Mesenchymal stem cell (in vitro differentiated cells and primary cell): ENCODE results near the gene LRFN5.

Experiments used
- DNase-seq: peaks from one replicate; pipeline ENCODE4 v3.0.0-alpha.2; 2013
- H2AFZ ChIP-seq: one replicate; pipeline ENCODE4 v1.6.1; 2013; ENCODE audit warnings: low read depth, mild to moderate bottlenecking, control low read depth, inconsistent platforms, low read length, moderate library complexity
- H2AK5ac ChIP-seq: 2 replicates; pipeline ENCODE4 v1.6.1; 2013; ENCODE audit warnings: low read length, moderate library complexity, mild to moderate bottlenecking, inconsistent platforms; ENCODE audit not compliant: severe bottlenecking
- H2BK120ac ChIP-seq: one replicate; pipeline ENCODE4 v1.6.1; 2013; ENCODE audit warnings: low read depth, mild to moderate bottlenecking, inconsistent platforms, low read length, moderate library complexity
- H2BK12ac ChIP-seq, 2 experiments: one replicate each; pipeline ENCODE4 v1.6.1; 2013; ENCODE audit warnings: inconsistent platforms in 2 of 2, low read length in 2 of 2, mild to moderate bottlenecking in 2 of 2, moderate library complexity in 2 of 2, control low read depth in 1 of 2
- H2BK15ac ChIP-seq: one replicate; pipeline ENCODE4 v1.6.1; 2013; ENCODE audit warnings: mild to moderate bottlenecking, low read depth, inconsistent platforms; ENCODE audit not compliant: poor library complexity, severe bottlenecking
- H2BK5ac ChIP-seq: 2 replicates; pipeline ENCODE4 v1.6.1; 2013; ENCODE audit warnings: low read depth, mild to moderate bottlenecking, low read length, control low read depth, inconsistent platforms; ENCODE audit not compliant: poor library complexity, severe bottlenecking
- H3K14ac ChIP-seq, 2 experiments: one replicate each; pipeline ENCODE4 v1.6.1; 2013; ENCODE audit warnings: inconsistent platforms in 2 of 2, low read length in 2 of 2, control low read depth in 1 of 2, mild to moderate bottlenecking in 1 of 2, moderate library complexity in 1 of 2
- H3K18ac ChIP-seq, 2 experiments: one replicate each; pipeline ENCODE4 v1.6.1; 2013; ENCODE audit warnings: inconsistent platforms in 2 of 2, low read length in 2 of 2, control low read depth in 1 of 2, low read depth in 1 of 2, mild to moderate bottlenecking in 1 of 2
- H3K23ac ChIP-seq, 2 experiments: one replicate each; pipeline ENCODE4 v1.6.1; 2013; ENCODE audit warnings: inconsistent platforms in 2 of 2, low read length in 2 of 2, mild to moderate bottlenecking in 2 of 2, moderate library complexity in 2 of 2, control low read depth in 1 of 2
- H3K27ac ChIP-seq: 2 replicates; pipeline ENCODE4 v1.5.1; 2013; ENCODE audit warnings: mild to moderate bottlenecking, moderate library complexity, low read length, control low read depth, inconsistent platforms; ENCODE audit not compliant: poor library complexity, severe bottlenecking
- H3K27me3 ChIP-seq, 2 experiments: 2 replicates each; pipeline versions ENCODE4 v1.6.1 to v1.7.0; 2013; ENCODE audit warnings: low read length in 2 of 2, mild to moderate bottlenecking in 2 of 2, moderate library complexity in 2 of 2, control low read depth in 1 of 2, inconsistent platforms in 1 of 2; ENCODE audit not compliant: control insufficient read depth in 1 of 2, insufficient read depth in 1 of 2
- H3K36me3 ChIP-seq, 2 experiments: 2 replicates each; pipeline versions ENCODE4 v1.6.1 to v1.7.0; 2013; ENCODE audit warnings: low read length in 2 of 2, control low read depth in 1 of 2, inconsistent platforms in 1 of 2, low read depth in 1 of 2, mild to moderate bottlenecking in 1 of 2; ENCODE audit not compliant: insufficient read depth in 2 of 2, control insufficient read depth in 1 of 2
- H3K4ac ChIP-seq, 2 experiments: one replicate each; pipeline ENCODE4 v1.6.1; 2013; ENCODE audit warnings: inconsistent platforms in 2 of 2, low read length in 2 of 2, mild to moderate bottlenecking in 2 of 2, moderate library complexity in 2 of 2, control low read depth in 1 of 2, low read depth in 1 of 2
- H3K4me1 ChIP-seq: 2 replicates; pipeline ENCODE4 v1.6.1; 2013; ENCODE audit warnings: low read depth, low read length, control low read depth; ENCODE audit not compliant: control insufficient read depth, insufficient read depth
- H3K4me2 ChIP-seq: 2 replicates; pipeline ENCODE4 v1.6.1; 2013; ENCODE audit warnings: low read length, mild to moderate bottlenecking, inconsistent platforms; ENCODE audit not compliant: poor library complexity, severe bottlenecking
- H3K4me3 ChIP-seq, 2 experiments: 2 replicates each; pipeline versions ENCODE4 v1.5.1 to v1.7.0; 2013; ENCODE audit warnings: low read length in 2 of 2, mild to moderate bottlenecking in 2 of 2, control low read depth in 1 of 2, low read depth in 1 of 2; ENCODE audit not compliant: insufficient read depth in 1 of 2
- H3K79me1 ChIP-seq: replicated peaks from 2 replicates; pipeline ENCODE4 v1.6.1; 2013; ENCODE audit warnings: mild to moderate bottlenecking, control low read depth, low read length, inconsistent platforms; ENCODE audit not compliant: poor library complexity, severe bottlenecking
- H3K9ac ChIP-seq: 2 replicates; pipeline ENCODE4 v1.7.0; 2013; ENCODE audit warnings: mild to moderate bottlenecking, low read length, moderate library complexity
- H3K9me3 ChIP-seq: 2 replicates; pipeline ENCODE4 v1.7.0; 2013; ENCODE audit warnings: mild to moderate bottlenecking, low read length; ENCODE audit not compliant: control insufficient read depth
- H4K8ac ChIP-seq: one replicate; pipeline ENCODE4 v1.6.1; 2013; ENCODE audit warnings: inconsistent platforms, mild to moderate bottlenecking, low read length, moderate library complexity
- H4K91ac ChIP-seq: one replicate; pipeline ENCODE4 v1.6.1; 2013; ENCODE audit warnings: mild to moderate bottlenecking, low read length, inconsistent platforms
- WGBS: methylation state at CpG from one replicate; pipeline ENCODE4 v1.1.7; 2013; ENCODE audit warnings: mixed read lengths; 5-methylcytosine and 5-hydroxymethylcytosine counted together

The LRFN5 gene

GRCh38 chr14:41785696-41786095 lies 179.0 kb downstream of the LRFN5 start:
- 80% methylated on average over 6 of the region's 6 CpGs for WGBS
- H2AFZ ChIP-seq, result no peak overlapping the region
- H3K9ac ChIP-seq, result no peak overlapping the region
- H3K79me1 ChIP-seq, result no peaks in the 10 kb centered on the region
- no peak overlapping the region for H3K4me3 ChIP-seq
- no peak overlapping the region for H2BK5ac ChIP-seq
- DNase-seq, result no peak
- no peaks in the 10 kb centered on the region for H3K36me3 ChIP-seq
- no peak overlapping the region for H3K4ac ChIP-seq
- H4K8ac ChIP-seq, result no peak overlapping the region
- no peak overlapping the region for H3K18ac ChIP-seq
- H2BK12ac ChIP-seq, result no peak overlapping the region
- peaks cover 1% of the 10 kb centered on the region for H3K9me3 ChIP-seq
- no peak overlapping the region for H3K14ac ChIP-seq
- no peak overlapping the region for H3K4me2 ChIP-seq
- H4K91ac ChIP-seq, result no peak overlapping the region
- no peak overlapping the region for H2BK15ac ChIP-seq
- H2BK120ac ChIP-seq, result no peak overlapping the region
- no peak overlapping the region for H3K23ac ChIP-seq
- H3K4me1 ChIP-seq, result no peaks in the 10 kb centered on the region
- no peaks in the 10 kb centered on the region for H3K27me3 ChIP-seq
- no peak overlapping the region for H2AK5ac ChIP-seq
- H3K27ac ChIP-seq, result no peak overlapping the region

GRCh38 chr14:41799817-41800216 lies 193.1 kb downstream of the LRFN5 start:
- no peak overlapping the region for H4K8ac ChIP-seq
- H3K4me3 ChIP-seq, result no peak overlapping the region
- no peaks in the 10 kb centered on the region for H3K27me3 ChIP-seq
- no peak overlapping the region for H2AFZ ChIP-seq
- H2BK120ac ChIP-seq, result no peak overlapping the region
- H3K9ac ChIP-seq, result no peak overlapping the region
- no peak overlapping the region for H4K91ac ChIP-seq
- no peak overlapping the region for H2BK15ac ChIP-seq
- H3K4ac ChIP-seq, result no peak overlapping the region
- no peak overlapping the region for H3K27ac ChIP-seq
- no peaks in the 10 kb centered on the region for H3K9me3 ChIP-seq
- no peaks in the 10 kb centered on the region for H3K79me1 ChIP-seq
- H2BK12ac ChIP-seq, result no peak overlapping the region
- no peaks in the 10 kb centered on the region for H3K4me1 ChIP-seq
- H2AK5ac ChIP-seq, result no peak overlapping the region
- no peaks in the 10 kb centered on the region for H3K36me3 ChIP-seq
- no CpG with 5 or more reads among the region's 1 CpG for WGBS
- H3K4me2 ChIP-seq, result no peak overlapping the region
- H3K14ac ChIP-seq, result no peak overlapping the region
- no peak overlapping the region for H3K18ac ChIP-seq
- H3K23ac ChIP-seq, result no peak overlapping the region
- no peak overlapping the region for H2BK5ac ChIP-seq
- DNase-seq, result no peak

- Histone ChIP-seq H3K9ac (no peak overlapping the region), H3K9me3 (no peaks in the 10 kb centered on the region)
- WGBS, result 92% methylated on average over 4 of the region's 5 CpGs
These were observed 199.0 kb downstream of the LRFN5 start for GRCh38 chr14:41805633-41806032.

DNA sequence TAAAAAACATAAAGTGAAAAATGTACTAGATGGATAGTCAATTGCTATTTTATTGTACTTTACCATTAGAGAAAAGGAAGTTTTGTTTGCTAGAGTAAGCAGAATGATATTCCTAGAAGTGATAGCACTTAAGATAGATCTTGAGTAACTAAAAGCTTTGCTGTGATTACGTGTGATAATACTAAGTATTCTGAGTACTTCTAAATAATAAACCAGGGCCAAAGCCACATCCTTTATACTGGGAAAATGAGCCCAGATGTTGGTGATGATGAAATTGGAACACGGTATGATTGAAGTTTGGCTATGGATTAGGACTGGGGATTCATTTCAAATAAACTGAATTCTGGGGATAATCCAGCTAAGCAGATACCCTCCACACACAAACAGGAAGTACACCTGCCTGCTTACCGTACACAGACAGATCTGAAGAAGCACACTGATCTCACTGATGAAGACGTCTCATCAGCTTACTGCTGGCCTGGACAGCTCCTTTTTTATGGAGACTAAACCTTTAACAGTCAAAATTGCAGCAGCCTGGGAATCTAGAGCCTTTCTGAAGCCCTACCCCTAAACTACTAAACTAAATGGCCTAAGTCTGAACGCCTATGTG lies 199.8 kb downstream of the LRFN5 start:
- Histone ChIP-seq H3K23ac (no peak overlapping the region), H3K4me2 (no peak overlapping the region), H4K91ac (no peak overlapping the region), H2BK5ac (no peak overlapping the region), H4K8ac (no peak overlapping the region), H3K9ac (no peak overlapping the region), H2BK120ac (no peak overlapping the region), H3K4me3 (no peak overlapping the region), H3K4me1 (no peaks in the 10 kb centered on the region), H2AK5ac (no peak overlapping the region), H3K79me1 (no peaks in the 10 kb centered on the region), H3K36me3 (no peaks in the 10 kb centered on the region), H3K18ac (no peak overlapping the region), H3K9me3 (no peaks in the 10 kb centered on the region), H2BK15ac (no peak overlapping the region), H3K27ac (no peak overlapping the region), H2AFZ (no peak overlapping the region), H3K27me3 (no peaks in the 10 kb centered on the region), H2BK12ac (no peak overlapping the region), H3K4ac (no peak overlapping the region), H3K14ac (no peak overlapping the region)
- WGBS, result 74% methylated on average over 3 of the region's 5 CpGs
- DNase-seq, result no peak

More at GRCh38 chr14:41805633-41806032, 199.0 kb downstream of the LRFN5 start:
- Histone ChIP-seq H3K23ac (no peak overlapping the region), H3K4me1 (no peaks in the 10 kb centered on the region), H3K14ac (no peak overlapping the region), H3K4ac (no peak overlapping the region), H3K27ac (no peak overlapping the region), H2AK5ac (no peak overlapping the region), H3K27me3 (no peaks in the 10 kb centered on the region), H3K79me1 (no peaks in the 10 kb centered on the region), H4K91ac (no peak overlapping the region), H3K4me2 (no peak overlapping the region), H2AFZ (no peak overlapping the region), H3K4me3 (no peak overlapping the region), H3K36me3 (no peaks in the 10 kb centered on the region), H2BK12ac (no peak overlapping the region), H2BK5ac (no peak overlapping the region), H2BK15ac (no peak overlapping the region), H3K18ac (no peak overlapping the region), H2BK120ac (no peak overlapping the region), H4K8ac (no peak overlapping the region)
- no peak for DNase-seq
